GM21619 (cell line): Measurements from ENCODE around the gene DHRS12.

Source experiments
- ATAC-seq: cut with Tn5 transposase; IDR thresholded peaks from one replicate; pipeline ENCODE4 v1.9.1; 2021; ENCODE audit not compliant: unreplicated experiment

The DHRS12 gene

GRCh38 chr13:51730927-51731326 is 73.0 kb downstream of the DHRS12 start:
- no peak for ATAC-seq

GRCh38 chr13:51729866-51730553 is 74.0 kb downstream of the DHRS12 start:
- no peak for ATAC-seq

DNA sequence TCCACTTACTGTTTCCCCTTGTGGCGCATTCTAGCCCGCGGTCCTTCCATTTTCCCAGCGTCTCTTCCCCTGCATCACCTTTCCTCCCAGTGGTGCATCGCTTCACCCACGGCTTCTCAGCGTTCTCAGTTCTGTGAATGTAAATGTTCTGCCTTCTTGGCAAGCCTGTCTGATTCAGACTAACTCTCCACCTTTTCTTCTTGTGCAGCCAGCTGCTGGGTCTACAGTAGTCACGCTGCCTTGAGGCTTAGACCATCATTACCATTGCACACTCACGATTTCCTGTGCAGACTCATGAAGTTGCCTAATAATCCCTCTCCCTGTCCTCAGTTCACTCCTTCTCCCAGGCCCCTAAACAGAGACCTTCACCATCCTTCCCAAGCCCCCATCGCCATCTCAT is 75.0 kb downstream of the DHRS12 start:
- no peak for ATAC-seq

DNA sequence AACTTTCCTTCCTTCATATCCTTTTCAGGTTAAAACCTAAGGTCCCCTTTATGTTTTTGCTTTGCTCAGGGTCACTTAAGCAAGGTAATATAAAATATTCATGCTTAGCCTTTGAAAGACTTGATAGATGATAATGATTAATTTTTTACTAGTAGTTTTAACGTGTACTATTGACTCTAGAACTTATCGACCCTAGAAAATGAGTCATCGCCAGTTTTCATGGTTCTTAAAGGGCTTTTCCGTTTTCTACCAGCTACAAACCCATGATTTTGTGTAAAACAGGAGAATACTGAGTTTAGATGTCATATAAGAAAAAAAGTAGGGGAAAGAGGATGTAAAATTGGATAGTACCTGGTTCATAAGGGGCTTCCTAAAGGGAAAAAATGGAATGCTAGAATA is 75.7 kb downstream of the DHRS12 start:
- no peak for ATAC-seq

DNA sequence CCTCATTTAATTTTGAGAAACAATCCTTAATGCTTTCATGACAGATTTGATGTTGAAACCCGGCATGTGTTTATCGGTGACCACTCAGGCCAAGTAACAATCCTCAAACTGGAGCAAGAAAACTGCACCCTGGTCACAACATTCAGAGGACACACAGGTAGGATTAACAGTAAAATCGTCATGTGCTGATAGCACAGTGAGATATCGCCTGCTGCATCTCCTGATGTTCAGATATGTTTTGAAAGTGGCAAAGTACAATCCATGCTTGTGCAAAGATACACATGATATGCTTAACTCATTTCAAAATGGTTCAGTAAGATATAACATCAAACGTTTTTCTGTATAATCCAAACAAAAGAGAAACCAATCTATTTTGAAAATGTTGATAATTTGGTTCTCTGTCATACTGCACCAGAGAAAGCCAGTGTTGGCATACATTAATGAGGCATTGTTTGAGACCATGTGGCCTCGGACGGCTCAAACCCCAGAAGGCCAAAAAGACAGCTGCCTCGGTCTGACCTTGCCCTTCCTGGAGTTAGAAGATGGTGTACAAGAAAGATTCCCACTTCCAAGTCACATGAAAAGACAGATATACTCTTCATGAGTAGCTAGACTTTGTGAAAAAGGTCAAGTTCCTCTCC is 76.2 kb downstream of the DHRS12 start:
- ATAC-seq, result no peak

DNA sequence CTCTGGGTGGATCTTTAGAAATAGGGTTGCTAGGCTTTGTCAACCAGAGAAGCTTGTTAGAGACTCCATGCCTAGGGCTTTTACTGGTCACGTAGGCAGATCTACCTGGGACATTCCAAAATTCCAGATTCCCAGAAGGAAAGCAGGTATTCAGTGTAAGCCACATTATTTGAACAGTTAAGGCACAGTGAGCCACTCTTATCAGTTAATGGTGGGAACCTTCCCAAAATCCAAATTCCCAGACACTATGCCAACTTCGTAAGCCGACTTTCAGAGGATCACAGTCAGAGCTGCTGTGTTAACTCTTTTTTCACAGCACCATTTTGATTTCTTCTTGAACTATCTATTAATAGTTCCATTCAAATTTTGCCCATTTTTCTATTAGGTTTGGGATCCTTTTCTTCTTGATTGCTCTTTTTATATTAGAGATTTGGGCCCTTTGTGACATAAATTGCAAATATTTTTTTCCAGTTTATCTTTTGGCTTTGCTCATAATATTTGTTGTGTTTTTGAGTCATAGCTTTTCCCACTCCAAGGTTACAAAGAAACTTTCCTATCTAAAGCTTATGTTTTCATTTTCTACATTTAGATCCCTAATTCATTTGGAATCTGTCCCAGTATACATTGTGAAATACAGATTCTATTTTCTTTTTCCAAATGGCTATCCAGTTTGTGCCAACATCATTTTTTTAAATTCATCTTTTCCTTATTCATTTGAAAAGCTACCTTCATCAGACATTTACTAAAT is 77.3 kb downstream of the DHRS12 start:
- no peak for ATAC-seq

GRCh38 chr13:51724721-51725120 is 79.2 kb downstream of the DHRS12 start:
- no peak for ATAC-seq

GRCh38 chr13:51723529-51723928 is 80.4 kb downstream of the DHRS12 start:
- ATAC-seq, result no peak

- ATAC-seq, result peak; percentile 81
These were observed 82.5 kb downstream of the DHRS12 start for GRCh38 chr13:51721496-51721895.

DNA sequence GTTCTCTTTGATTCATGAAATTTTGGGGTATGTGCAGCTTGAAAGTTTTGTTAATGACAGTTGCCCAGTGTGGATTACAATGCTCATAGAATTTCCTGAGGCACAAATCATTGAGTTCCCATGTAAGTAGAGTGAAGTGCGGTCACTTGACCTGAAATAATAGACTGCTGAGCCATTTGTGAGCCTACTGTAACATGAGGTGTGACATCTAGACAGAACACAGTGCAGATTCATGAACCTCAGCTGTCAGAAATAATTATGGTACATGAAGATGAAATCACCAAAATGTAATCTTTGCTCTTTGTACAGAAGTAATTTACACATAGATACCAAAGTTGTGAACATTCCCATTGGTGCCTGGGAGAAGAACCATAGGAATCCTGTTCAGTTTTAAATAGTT is 84.6 kb downstream of the DHRS12 start:
- ATAC-seq, result no peak
